ENCODE measurements around the gene ABI1. TPM values are rescaled to one million over a fixed set of nuclear protein-coding genes. Genes with fewer than 3 reads are reported as not detected.
A peak's percentile ranks its signal among the peaks of the same experiment; 100 is the strongest.

The ABI1 gene
- total and polyA plus RNA-seq, 9 of the 15 experiments (the other 6 are each of a cell fraction or from before 2014, with no cell fraction given): 22.1 to 52.3 (median 39.0) TPM

DNA sequence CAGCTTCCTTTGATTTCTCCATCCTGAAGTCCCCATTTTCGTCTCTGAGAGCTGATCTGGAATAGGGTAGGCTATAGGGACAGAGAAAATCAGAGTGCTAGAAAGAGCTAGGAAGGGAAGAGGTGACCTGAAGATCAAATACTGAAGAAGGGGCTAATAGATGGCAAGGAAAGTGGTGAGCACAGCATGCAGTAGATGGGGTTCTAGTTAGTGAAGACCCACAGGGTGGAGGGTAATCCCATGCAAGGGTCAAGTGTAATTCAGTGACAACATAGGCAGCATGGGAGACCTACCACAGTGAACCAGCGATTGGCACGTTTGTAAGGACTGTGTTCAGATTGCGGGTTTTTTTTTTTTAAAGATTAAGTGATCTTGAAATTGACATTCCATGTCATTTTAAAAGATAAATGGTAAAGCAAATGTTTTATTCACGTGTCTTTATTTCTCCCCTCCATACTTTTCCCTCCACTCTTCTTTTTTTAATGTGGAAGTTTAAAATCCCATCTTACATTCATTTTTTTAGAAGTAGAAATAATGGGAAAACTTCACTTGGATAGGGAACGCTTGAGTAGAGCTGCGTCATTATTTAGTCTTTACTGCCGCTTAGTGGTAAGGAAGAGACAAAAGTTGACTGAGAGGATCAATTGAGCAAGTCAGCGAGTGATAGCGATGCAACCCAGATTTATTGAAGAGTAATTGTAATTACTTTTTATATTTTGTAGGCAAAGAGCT, 21.0 kb upstream of the ABI1 start:
- no peak overlapping the region for H2AFZ ChIP-seq (ENCODE audit: low read depth, low read length)
- H3K4me3 ChIP-seq: no peak overlapping the region
- intact Hi-C loops (cut with micrococcal nuclease): loop anchor here (1.0 to 5.0 kb wide), 4 partner anchors 155 to 546 kb away; no protein-coding TSS in a partner anchor
- ChIA-PET POLR2A (no interaction called here), CTCF (ENCODE audit: low intra/inter-chr PET ratio) (interaction anchor here (0.6 to 4.4 kb wide), 5 partner anchors 21 to 548 kb away, joined by 3 to 52 read pairs (median 4); partner anchors contain the start of gene ABI1)
- no peaks in the 10 kb centered on the region for H3K79me2 ChIP-seq (ENCODE audit: control insufficient read depth, insufficient read depth, low read length)
- no peaks in the 10 kb centered on the region for H3K36me3 ChIP-seq (ENCODE audit: control insufficient read depth, insufficient read depth, low read length)
- in situ Hi-C loops (cut with MboI): no loop called here
- no peaks in the 10 kb centered on the region for H4K20me1 ChIP-seq (replicated peaks; ENCODE audit: control insufficient read depth, insufficient read depth, low read length)
- H3K9me3 ChIP-seq (replicated peaks; ENCODE audit: control insufficient read depth, insufficient read depth, low read depth, low read length): no peaks in the 10 kb centered on the region
- no peak overlapping the region for H3K9ac ChIP-seq (ENCODE audit: insufficient read depth in 1 of 2, low read depth in 2 of 2, low read length in 2 of 2)
- DNase-seq (ENCODE audit: extremely low read depth in 1 of 4, low spot score in 3 of 4) (peak; percentile 23 to 61 (median 31)), FAIRE-seq (peak; percentile 87), ATAC-seq (peak; percentile 92)
- H3K4me2 ChIP-seq (ENCODE audit: insufficient read depth, low read length): no peak overlapping the region
- peaks cover 3 to 27% of the 10 kb centered on the region in 2 experiments; a peak in 3 of 5 replicates for H3K27me3 ChIP-seq (ENCODE audit: control insufficient read depth in 2 of 2, insufficient read depth in 2 of 2, low read length in 2 of 2)
- no peaks in the 10 kb centered on the region; a peak in 1 of 5 replicates for H3K4me1 ChIP-seq (replicated peaks in 1 of 2; ENCODE audit: control insufficient read depth in 2 of 2, insufficient read depth in 2 of 2, low read length in 2 of 2)
- no peak overlapping the region for H3K27ac ChIP-seq (ENCODE audit: extremely low read depth, low read depth, low read length)
- BruUV-seq (replicated peaks): no TSS peak
- 5% methylated on average over 10 of the region's 10 CpGs for WGBS (ENCODE audit: insufficient coverage, low coverage, missing lambda C conversion rate)
- H3K9me1 ChIP-seq (ENCODE audit: control insufficient read depth, insufficient read depth, low read length): no peaks in the 10 kb centered on the region
- TF ChIP-seq CTCF (IDR thresholded peaks at IDR 0.05 in 2 of 3, conservative IDR thresholded peaks at IDR 0.05 in 1 of 3; ENCODE audit: insufficient read depth in 2 of 3, low read depth in 1 of 3, low read length in 3 of 3) (peak; percentile 74 to 91 (median 76)), EGR1 (conservative IDR thresholded peaks at IDR 0.05) (no peak), RNF2 (IDR thresholded peaks at IDR 0.05) (0 out of 2 replicates have a peak, but pooled peaks have one; percentile 35), TAF9B (IDR thresholded peaks at IDR 0.05; ENCODE audit: partially characterized antibody) (no peak), REST (IDR thresholded peaks at IDR 0.05; ENCODE audit: borderline replicate concordance) (peak; percentile 79), REST (CRISPR knock-in tag; IDR thresholded peaks at IDR 0.05; ENCODE audit: low read depth) (no peak), ARID2 (IDR thresholded peaks at IDR 0.05) (0 out of 2 replicates have a peak, but pooled peaks have one; percentile 42)
- TF ChIP-seq, protein P1, sequence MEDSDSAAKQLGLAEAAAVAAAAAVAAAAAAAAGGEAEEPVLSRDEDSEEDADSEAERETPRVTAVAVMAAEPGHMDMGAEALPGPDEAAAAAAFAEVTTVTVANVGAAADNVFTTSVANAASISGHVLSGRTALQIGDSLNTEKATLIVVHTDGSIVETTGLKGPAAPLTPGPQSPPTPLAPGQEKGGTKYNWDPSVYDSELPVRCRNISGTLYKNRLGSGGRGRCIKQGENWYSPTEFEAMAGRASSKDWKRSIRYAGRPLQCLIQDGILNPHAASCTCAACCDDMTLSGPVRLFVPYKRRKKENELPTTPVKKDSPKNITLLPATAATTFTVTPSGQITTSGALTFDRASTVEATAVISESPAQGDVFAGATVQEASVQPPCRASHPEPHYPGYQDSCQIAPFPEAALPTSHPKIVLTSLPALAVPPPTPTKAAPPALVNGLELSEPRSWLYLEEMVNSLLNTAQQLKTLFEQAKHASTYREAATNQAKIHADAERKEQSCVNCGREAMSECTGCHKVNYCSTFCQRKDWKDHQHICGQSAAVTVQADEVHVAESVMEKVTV (CRISPR knock-in tag; IDR thresholded peaks at IDR 0.05): peak; percentile 84
- TF ChIP-seq, protein P2, sequence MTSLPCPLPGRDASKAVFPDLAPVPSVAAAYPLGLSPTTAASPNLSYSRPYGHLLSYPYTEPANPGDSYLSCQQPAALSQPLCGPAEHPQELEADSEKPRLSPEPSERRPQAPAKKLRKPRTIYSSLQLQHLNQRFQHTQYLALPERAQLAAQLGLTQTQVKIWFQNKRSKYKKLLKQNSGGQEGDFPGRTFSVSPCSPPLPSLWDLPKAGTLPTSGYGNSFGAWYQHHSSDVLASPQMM (CRISPR knock-in tag; IDR thresholded peaks at IDR 0.05): no peak
